HepG2 (cell line): ENCODE data around the gene COL8A1. TPM values are rescaled to one million over a fixed set of nuclear protein-coding genes. Genes with fewer than 3 reads are reported as not detected.

Source experiments
- ATAC-seq: fragments of 200-7000 bp; cut with Tn5 transposase; 3 replicates; pipeline ENCODE4 v1.9.1; 2020; ENCODE audit warnings: mild to moderate bottlenecking, moderate library complexity
- BruUV-seq: library from RNA; stranded (reverse); fragments of 400-500 nt; replicated peaks from 2 replicates; lab custom pipeline; 2021; lab: Mats Ljungman, UMichigan
- CTCF ChIA-PET: fragments of 300-600 bp; formaldehyde crosslinking; extraction: SDS; loops from one replicate; lab custom pipeline; 2021; ENCODE audit warnings: low total read pairs, inconsistent platforms, low intra/inter-chr PET ratio; lab: Yijun Ruan, JAX
- POLR2A ChIA-PET: fragments of 350-600 bp; sonication (Branson Sonifier 250); formaldehyde crosslinking; loops from one replicate; lab custom pipeline; 2020; ENCODE audit warnings: antibody characterized with exemption, inconsistent platforms; lab: Yijun Ruan, JAX
- DNase-seq: peaks from one replicate; pipeline ENCODE4 v3.0.0-alpha.2; 2015; ENCODE audit warnings: low spot score
- FAIRE-seq: peaks from 3 replicates; lab custom pipeline; 2011; peaks lifted over from hg19 to GRCh38; lab: Jason Lieb, UNC
- H2AFZ ChIP-seq: one replicate; pipeline ENCODE4 v1.6.1; 2011; ENCODE audit warnings: low read length, inconsistent platforms
- H3K27ac ChIP-seq: fragments of 300-600 bp; 3 replicates; pipeline ENCODE4 v1.8.0; 2011; ENCODE audit warnings: mixed run types, mild to moderate bottlenecking, mixed read lengths, low read length, inconsistent platforms; ENCODE audit not compliant: insufficient read depth; ENCODE audit errors: extremely low read length
- H3K27me3 ChIP-seq, 2 experiments: fragments of 200-600 bp in 1 of 2; 2 replicates in 1 of 2; 3 replicates in 1 of 2; pipeline versions ENCODE4 v1.6.0 to v1.8.0; 2011; ENCODE audit warnings: low read length in 2 of 2, mild to moderate bottlenecking in 2 of 2, moderate library complexity in 2 of 2, inconsistent platforms in 1 of 2; ENCODE audit not compliant: insufficient read depth in 2 of 2, control insufficient read depth in 1 of 2
- H3K36me3 ChIP-seq, 2 experiments: fragments of 200-600 bp in 1 of 2; replicated peaks in 1 of 2; 2 replicates in 1 of 2; 3 replicates in 1 of 2; pipeline versions ENCODE4 v1.5.1 to v1.8.0; 2011; ENCODE audit warnings: low read length in 2 of 2, inconsistent platforms in 1 of 2; ENCODE audit not compliant: insufficient read depth in 2 of 2, control insufficient read depth in 1 of 2
- H3K4me1 ChIP-seq: 2 replicates; pipeline ENCODE4 v1.5.1; 2012; ENCODE audit warnings: low read length, inconsistent platforms; ENCODE audit not compliant: insufficient read depth
- H3K4me2 ChIP-seq: 2 replicates; pipeline ENCODE4 v1.6.0; 2011; ENCODE audit warnings: low read depth, low read length, inconsistent platforms
- H3K4me3 ChIP-seq, 3 experiments: fragments of 200-600 bp in 1 of 3; sonication (generic), shearing (Covaris generic) in 1 of 3; replicated peaks in 1 of 3; 2 replicates each; pipeline ENCODE4 v1.5.1; 2011 to 2016; ENCODE audit warnings: low read length in 3 of 3, inconsistent platforms in 2 of 3, low read depth in 2 of 3, mild to moderate bottlenecking in 2 of 3, control low read depth in 1 of 3, mixed read lengths in 1 of 3; ENCODE audit not compliant: insufficient read depth in 1 of 3
- H3K79me2 ChIP-seq: one replicate; pipeline ENCODE4 v1.6.1; 2011; ENCODE audit warnings: low read length, inconsistent platforms; ENCODE audit not compliant: insufficient read depth
- H3K9ac ChIP-seq: 2 replicates; pipeline ENCODE4 v1.6.0; 2011; ENCODE audit warnings: mild to moderate bottlenecking, low read depth, low read length, inconsistent platforms; ENCODE audit not compliant: insufficient read depth
- H3K9me3 ChIP-seq: 2 replicates; pipeline ENCODE4 v1.5.1; 2012; ENCODE audit warnings: mild to moderate bottlenecking, low read length
- H4K20me1 ChIP-seq: 2 replicates; pipeline ENCODE4 v1.6.0; 2011; ENCODE audit warnings: inconsistent platforms, mild to moderate bottlenecking, low read length, moderate library complexity; ENCODE audit not compliant: insufficient read depth
- ARNT ChIP-seq: fragments of 450-650 bp; IDR thresholded peaks from 2 replicates; pipeline ENCODE4 v1.6.1; 2017
- BCLAF1 ChIP-seq: fragments of 450-650 bp; IDR thresholded peaks from 2 replicates; pipeline ENCODE4 v1.6.1; 2017; ENCODE audit warnings: mild to moderate bottlenecking
- GMEB1 ChIP-seq: sonication (generic); formaldehyde crosslinking; IDR thresholded peaks from 2 replicates; pipeline ENCODE4 v1.5.1; 2020; ENCODE audit warnings: missing genetic modification reagents, mild to moderate bottlenecking, borderline replicate concordance
- HIVEP1 ChIP-seq: sonication (generic); formaldehyde crosslinking; IDR thresholded peaks from 2 replicates; pipeline ENCODE4 v1.4.0; 2020; ENCODE audit warnings: mild to moderate bottlenecking, missing genetic modification reagents
- HNRNPL ChIP-seq: fragments of 200-400 bp; formaldehyde crosslinking; IDR thresholded peaks from 2 replicates; pipeline ENCODE4 v1.6.1; 2017; ENCODE audit warnings: mild to moderate bottlenecking, low read depth, low read length
- KLF11 ChIP-seq: IDR thresholded peaks from 2 replicates; pipeline ENCODE4 v1.6.1; 2016; ENCODE audit warnings: missing compliant biosample characterization
- MTA3 ChIP-seq: sonication (generic); formaldehyde crosslinking; IDR thresholded peaks from 2 replicates; pipeline ENCODE4 v1.4.0; 2020; ENCODE audit warnings: missing genetic modification reagents
- PLRG1 ChIP-seq: fragments of 450-650 bp; conservative IDR thresholded peaks from 2 replicates; pipeline ENCODE4 v1.6.1; 2016
- SNRNP70 ChIP-seq: fragments of 200-400 bp; formaldehyde crosslinking; IDR thresholded peaks from 2 replicates; pipeline ENCODE4 v1.6.1; 2017; ENCODE audit warnings: mild to moderate bottlenecking, low read depth, low read length, moderate library complexity
- SSRP1 ChIP-seq: IDR thresholded peaks from 2 replicates; pipeline ENCODE4 v1.6.1; 2016; ENCODE audit warnings: control low read depth
- ZMYM3 ChIP-seq: sonication (generic); formaldehyde crosslinking; IDR thresholded peaks from 2 replicates; pipeline ENCODE4 v1.5.1; 2020; ENCODE audit warnings: mild to moderate bottlenecking, missing genetic modification reagents
- ZNF737 ChIP-seq: sonication (generic); formaldehyde crosslinking; IDR thresholded peaks from 2 replicates; pipeline ENCODE4 v1.5.0; 2020; ENCODE audit warnings: missing genetic modification reagents, mild to moderate bottlenecking, borderline replicate concordance
- WGBS: methylation state at CpG from one replicate; pipeline ENCODE4 v1.1.6; 2017; ENCODE audit warnings: low lambda C conversion rate; 5-methylcytosine and 5-hydroxymethylcytosine counted together
- in situ Hi-C: cut with HindIII; loops from 2 replicates; pipeline ENCODE4 v1.10.0; 2017; ENCODE audit warnings: low pct_unique_long_range_greater_than_20kb; ENCODE audit not compliant: extremely low pct_ligation_motif_present
- intact Hi-C: fragments of 100-400 bp; cut with micrococcal nuclease; formaldehyde crosslinking; loops from one replicate; pipeline ENCODE4 v1.10.0; 2022; ENCODE audit not compliant: unreplicated experiment
- polyA plus RNA-seq, 8 experiments: library from polyadenylated mRNA; depleted of rRNA in 3 of 8; stranded (reverse) in 7 of 8; unstranded in 1 of 8; fragments of >200 nt; fragmentation: Illumina TruSeq in 4 of 8; extraction: Trizol in 4 of 8; gene quantifications; 2 replicates each; pipeline versions ENCODE4 v1.2.1 to v1.2.3, GENCODE V29; 2011 to 2016; ENCODE audit warnings: low read depth in 4 of 8, missing spikeins in 1 of 8, mixed read lengths in 1 of 8; ENCODE audit not compliant: insufficient read depth in 1 of 8
- total RNA-seq, 5 experiments: library from RNA; depleted of rRNA; stranded (reverse); fragments of >200 nt; fragmentation: Illumina TruSeq; extraction: Trizol; gene quantifications; 2 replicates each; pipeline ENCODE4 v1.2.3, GENCODE V29; 2016; ENCODE audit warnings: low read depth in 1 of 5

The COL8A1 gene
- total and polyA plus RNA-seq, 2 of the 13 experiments (the other 11 are each of a cell fraction or from before 2014, with no cell fraction given): not detected

- TF ChIP-seq BCLAF1: no peak
- TF ChIP-seq ZNF737 (CRISPR knock-in tag): no peak
- no peak for TF ChIP-seq ARNT
These were observed 12.0 kb upstream of the COL8A1 start (continued) for GRCh38 chr3:99626417-99626788.

GRCh38 chr3:99627062-99627826, 11.2 kb upstream of the COL8A1 start:
- intact Hi-C loops (no loop called here), in situ Hi-C loops (no loop called here)
- Histone ChIP-seq H2AFZ (no peak overlapping the region), H3K36me3 (no peaks in the 10 kb centered on the region), H3K4me2 (no peak overlapping the region), H3K79me2 (no peaks in the 10 kb centered on the region), H3K9me3 (no peaks in the 10 kb centered on the region), H3K4me1 (no peaks in the 10 kb centered on the region)
- ChIA-PET POLR2A (no interaction called here), CTCF (no interaction called here)
- FAIRE-seq: no peak
- no peak for TF ChIP-seq KLF11 (CRISPR knock-in tag)
- no peak for TF ChIP-seq SNRNP70
- no peak for TF ChIP-seq GMEB1
- no peak for TF ChIP-seq SSRP1
- TF ChIP-seq MTA3 (CRISPR knock-in tag): no peak
- TF ChIP-seq HIVEP1 (CRISPR knock-in tag): no peak
- no peak for TF ChIP-seq HNRNPL
- TF ChIP-seq ZMYM3: no peak
- TF ChIP-seq PLRG1: no peak
- TF ChIP-seq, all 625 proteins: peak for 0
- no peaks in the 10 kb centered on the region for H4K20me1 ChIP-seq
- H3K27me3 ChIP-seq: no peaks in the 10 kb centered on the region
- no peak overlapping the region for H3K9ac ChIP-seq
- no peak overlapping the region for H3K4me3 ChIP-seq
- ATAC-seq (peak; percentile 62), DNase-seq (no peak)
- H3K27ac ChIP-seq: no peak overlapping the region
- 16% methylated on average over 4 of the region's 4 CpGs for WGBS
- BruUV-seq: no TSS peak
